HG03460 (cell line): ENCODE measurements around the gene SZT2.
A peak's percentile ranks its signal among the peaks of the same experiment; 100 is the strongest.
"Not testable (repeated sequence)": the region's sequence is repeated elsewhere in the genome, so short reads cannot be mapped to it uniquely, and the experiment has no call there.

ENCODE experiments used
- ATAC-seq: cut with Tn5 transposase; IDR thresholded peaks from one replicate; pipeline ENCODE4 v1.9.1; 2021; ENCODE audit not compliant: unreplicated experiment

Gene SZT2

GRCh38 chr1:43453442-43454269 lies 64.0 kb downstream of the SZT2 start, which contains the start of gene HYI:
TSS of gene HYI (minus strand) at chr1:43453931. CDS start at chr1:43453793, 138 bp downstream.
- peak; percentile 47 for ATAC-seq

- peak; percentile 65 for ATAC-seq
Measured at GRCh38 chr1:43454270-43455011, 64.7 kb downstream of the SZT2 start.

GRCh38 chr1:43455213-43455889 lies 65.7 kb downstream of the SZT2 start:
- no peak for ATAC-seq

- ATAC-seq = not testable (repeated sequence)
Measured at GRCh38 chr1:43458379-43458778, 68.7 kb downstream of the SZT2 start.

- ATAC-seq = no peak
Measured at GRCh38 chr1:43460988-43461693, 71.4 kb downstream of the SZT2 start.

- no peak for ATAC-seq
Measured at GRCh38 chr1:43463479-43463878, 73.8 kb downstream of the SZT2 start.

- no peak for ATAC-seq
Measured at GRCh38 chr1:43464681-43465504, 75.2 kb downstream of the SZT2 start.

- no peak for ATAC-seq
Measured at GRCh38 chr1:43465505-43466067, 75.9 kb downstream of the SZT2 start.

GRCh38 chr1:43466403-43466802 lies 76.7 kb downstream of the SZT2 start:
- ATAC-seq = no peak

- no peak for ATAC-seq
Measured at GRCh38 chr1:43468414-43468813, 78.7 kb downstream of the SZT2 start.

GRCh38 chr1:43469932-43470331 lies 80.2 kb downstream of the SZT2 start:
- ATAC-seq = no peak

- ATAC-seq = no peak
Measured at GRCh38 chr1:43472087-43472462, 82.4 kb downstream of the SZT2 start.

- not testable (repeated sequence) for ATAC-seq
Measured at GRCh38 chr1:43472463-43473151, 82.9 kb downstream of the SZT2 start.

GRCh38 chr1:43473463-43473862 lies 83.8 kb downstream of the SZT2 start:
- no peak for ATAC-seq

- not testable (repeated sequence) for ATAC-seq
Measured at GRCh38 chr1:43475611-43476401, 86.1 kb downstream of the SZT2 start.

- no peak for ATAC-seq
Measured at GRCh38 chr1:43477716-43478115, 88.0 kb downstream of the SZT2 start.

- no peak for ATAC-seq
Measured at GRCh38 chr1:43479414-43479813, 89.7 kb downstream of the SZT2 start.

- no peak for ATAC-seq
Measured at GRCh38 chr1:43481491-43481890, 91.8 kb downstream of the SZT2 start.
